ENCODE data around the gene CHCHD10.

CHCHD10 gene

GRCh38 chr22:23764899-23765881 lies 2.6 kb downstream of the CHCHD10 start:
- TF ChIP-seq, protein P1, sequence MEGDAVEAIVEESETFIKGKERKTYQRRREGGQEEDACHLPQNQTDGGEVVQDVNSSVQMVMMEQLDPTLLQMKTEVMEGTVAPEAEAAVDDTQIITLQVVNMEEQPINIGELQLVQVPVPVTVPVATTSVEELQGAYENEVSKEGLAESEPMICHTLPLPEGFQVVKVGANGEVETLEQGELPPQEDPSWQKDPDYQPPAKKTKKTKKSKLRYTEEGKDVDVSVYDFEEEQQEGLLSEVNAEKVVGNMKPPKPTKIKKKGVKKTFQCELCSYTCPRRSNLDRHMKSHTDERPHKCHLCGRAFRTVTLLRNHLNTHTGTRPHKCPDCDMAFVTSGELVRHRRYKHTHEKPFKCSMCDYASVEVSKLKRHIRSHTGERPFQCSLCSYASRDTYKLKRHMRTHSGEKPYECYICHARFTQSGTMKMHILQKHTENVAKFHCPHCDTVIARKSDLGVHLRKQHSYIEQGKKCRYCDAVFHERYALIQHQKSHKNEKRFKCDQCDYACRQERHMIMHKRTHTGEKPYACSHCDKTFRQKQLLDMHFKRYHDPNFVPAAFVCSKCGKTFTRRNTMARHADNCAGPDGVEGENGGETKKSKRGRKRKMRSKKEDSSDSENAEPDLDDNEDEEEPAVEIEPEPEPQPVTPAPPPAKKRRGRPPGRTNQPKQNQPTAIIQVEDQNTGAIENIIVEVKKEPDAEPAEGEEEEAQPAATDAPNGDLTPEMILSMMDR (IDR thresholded peaks at IDR 0.05): no peak

- TF ChIP-seq, protein P1 (IDR thresholded peaks at IDR 0.05): no peak
These were observed 3.8 kb downstream of the CHCHD10 start for GRCh38 chr22:23763954-23764353.

DNA sequence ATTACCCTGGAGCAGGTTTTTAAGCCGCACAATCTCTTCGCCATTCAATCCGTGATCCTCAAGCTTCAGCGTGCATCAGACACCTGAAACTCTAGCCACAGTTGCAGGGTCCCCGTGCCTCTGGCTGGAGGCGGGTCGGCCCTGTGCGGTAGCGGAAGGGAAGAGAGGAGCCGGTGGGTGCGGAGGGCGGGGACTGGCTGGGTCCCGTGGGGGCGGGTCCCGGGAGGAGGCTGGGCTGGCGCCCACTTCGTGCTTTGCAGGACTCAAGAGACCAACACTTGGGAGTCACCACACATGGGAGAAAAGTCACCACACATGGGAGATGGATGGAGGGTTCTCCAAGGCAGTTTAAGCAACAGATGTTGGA lies 4.2 kb downstream of the CHCHD10 start:
- TF ChIP-seq, protein P1 (IDR thresholded peaks at IDR 0.05): no peak

GRCh38 chr22:23762842-23763578 lies 4.8 kb downstream of the CHCHD10 start, which contains the start of gene C22orf15:
Gene C22orf15, plus strand, starts transcription at chr22:23762990. Its CDS starts 317 bp downstream, at chr22:23763307.
- TF ChIP-seq, protein P1 (IDR thresholded peaks at IDR 0.05): no peak

GRCh38 chr22:23760056-23760455 lies 7.7 kb downstream of the CHCHD10 start:
- TF ChIP-seq, protein P1 (IDR thresholded peaks at IDR 0.05): no peak

DNA sequence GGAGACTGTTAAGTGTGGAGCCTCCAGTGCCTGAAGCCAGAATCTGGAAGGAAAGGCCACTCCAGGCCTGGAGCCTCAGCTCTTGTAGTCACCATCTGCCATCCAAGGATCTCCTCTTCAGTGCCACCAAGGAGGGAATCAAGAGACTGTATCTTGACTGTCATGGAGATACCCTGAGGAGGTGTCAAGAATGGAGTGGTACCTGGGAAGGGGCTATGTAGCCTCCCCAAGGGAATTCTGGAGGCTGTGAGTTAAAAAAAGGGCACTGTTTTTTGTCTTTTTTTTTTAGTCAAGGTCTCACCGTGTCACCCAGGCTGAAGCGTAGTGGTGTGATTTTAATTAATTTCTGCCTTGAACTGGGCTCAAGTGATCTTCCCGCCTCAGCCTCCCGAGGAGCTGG lies 8.2 kb downstream of the CHCHD10 start:
- TF ChIP-seq, protein P1 (IDR thresholded peaks at IDR 0.05): no peak

GRCh38 chr22:23756891-23757290 lies 10.9 kb downstream of the CHCHD10 start:
- TF ChIP-seq, protein P1 (IDR thresholded peaks at IDR 0.05): no peak
